Activated gamma-delta T cell treated with Interleukin-2 at 50 U/mL for 16 hours (primary cell): Measurements from ENCODE around the gene PCSK1.

Experiments used
- DNase-seq: peaks from one replicate; pipeline ENCODE4 v3.0.0-alpha.2; 2020

Gene PCSK1

GRCh38 chr5:96433066-96433447 lies at the start of gene PCSK1:
Gene PCSK1 (minus strand): TSS chr5:96433248. CDS start chr5:96433042, 206 bp downstream.
- DNase-seq = no peak

DNA sequence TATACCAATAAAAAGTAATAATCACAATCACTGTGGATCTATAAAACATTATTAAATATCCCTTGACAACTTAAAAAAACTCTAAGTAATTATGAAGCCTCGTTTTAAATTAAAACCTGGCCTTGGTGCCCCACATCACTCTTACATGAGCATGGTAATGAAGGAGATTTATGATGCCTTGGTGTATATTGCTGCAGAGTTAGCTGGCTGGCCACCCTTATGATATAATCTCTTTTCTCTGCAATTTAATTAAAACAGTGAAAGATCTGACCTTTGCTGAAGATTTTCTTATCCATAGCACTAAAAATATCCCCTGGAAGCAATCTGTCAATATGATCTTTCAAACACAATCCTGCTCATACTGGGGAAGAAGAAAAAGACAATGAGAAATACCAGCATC lies 48.8 kb upstream of the PCSK1 start:
- DNase-seq = no peak

- no peak for DNase-seq
These were observed 48.1 kb upstream of the PCSK1 start for GRCh38 chr5:96481009-96481786.

GRCh38 chr5:96478983-96479382 lies 45.9 kb upstream of the PCSK1 start:
- no peak for DNase-seq

DNA sequence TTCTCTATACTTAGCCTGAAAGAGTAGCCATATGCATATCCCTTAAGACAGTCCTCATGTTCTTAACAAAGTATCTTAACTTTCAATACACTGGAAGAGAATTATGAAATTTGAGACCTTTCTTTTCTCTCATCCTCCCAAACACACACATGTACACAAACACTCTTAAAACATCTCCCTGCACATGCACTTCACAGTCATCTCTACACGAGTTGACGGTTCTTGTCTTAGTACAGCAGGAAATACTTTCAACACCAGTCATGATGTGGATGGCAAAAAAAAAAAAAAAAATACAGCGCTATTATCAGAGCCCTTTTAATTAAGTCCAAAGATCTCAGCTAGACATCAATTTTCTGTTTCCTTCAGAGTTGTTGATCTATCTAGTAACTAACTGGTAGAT lies 43.6 kb upstream of the PCSK1 start:
- no peak for DNase-seq

DNA sequence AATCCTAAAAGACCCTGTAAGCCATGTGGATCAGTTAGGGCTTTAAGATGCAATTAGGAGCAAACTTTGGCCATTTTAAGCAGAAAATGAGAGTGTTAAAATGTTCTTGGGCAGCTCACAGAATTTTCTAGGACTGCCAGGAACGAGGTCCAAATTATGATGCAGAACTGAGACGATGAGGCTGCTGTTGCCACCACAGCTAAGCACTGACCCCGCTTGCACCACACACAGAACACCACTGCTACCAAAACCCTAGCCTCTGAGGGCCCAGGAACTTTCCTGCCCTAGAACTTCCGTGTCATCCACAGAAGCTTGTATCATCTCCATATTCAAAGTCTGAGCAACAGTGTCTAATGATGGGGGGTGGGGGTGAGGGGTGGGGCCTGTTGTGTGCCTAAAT lies 41.0 kb upstream of the PCSK1 start:
- DNase-seq = no peak

DNA sequence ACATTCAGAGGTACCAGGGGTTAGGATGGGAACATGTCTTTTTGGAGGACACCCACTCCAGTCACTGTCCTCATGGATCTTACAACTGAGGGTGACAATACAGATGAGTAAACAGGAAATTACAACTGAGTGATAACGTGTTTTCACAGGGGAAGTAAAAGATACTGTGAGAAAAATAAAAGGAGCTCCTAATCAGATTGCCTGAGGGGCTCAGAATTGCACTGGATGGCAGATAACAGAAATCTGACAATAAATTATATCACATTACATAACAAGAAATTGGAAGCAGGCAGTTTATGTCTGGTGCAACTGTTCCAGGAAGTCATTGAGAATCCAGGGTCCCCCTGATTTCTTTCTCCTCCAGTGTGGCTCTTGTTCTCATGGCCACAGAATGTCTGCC lies 40.1 kb upstream of the PCSK1 start:
- no peak for DNase-seq

- no peak for DNase-seq
These were observed 37.7 kb upstream of the PCSK1 start for GRCh38 chr5:96470785-96471184.

DNA sequence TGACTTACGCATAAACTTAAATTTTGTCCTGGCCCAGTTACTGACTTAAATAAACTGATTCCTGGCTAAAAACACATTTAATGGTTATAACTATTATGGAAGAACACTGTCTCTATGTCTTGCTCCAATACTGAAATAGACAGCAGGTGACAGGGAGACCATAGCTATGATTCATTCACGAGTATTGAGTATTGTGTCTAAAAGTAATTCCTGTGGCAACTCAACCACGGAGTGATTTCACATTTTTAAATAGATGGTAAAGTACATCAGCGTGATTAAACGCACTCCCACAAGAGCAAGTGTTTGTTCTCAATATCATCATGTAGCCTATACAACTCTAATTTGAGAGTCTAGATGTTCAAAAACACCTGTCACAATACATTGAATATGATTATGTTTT lies 35.9 kb upstream of the PCSK1 start:
- no peak for DNase-seq

DNA sequence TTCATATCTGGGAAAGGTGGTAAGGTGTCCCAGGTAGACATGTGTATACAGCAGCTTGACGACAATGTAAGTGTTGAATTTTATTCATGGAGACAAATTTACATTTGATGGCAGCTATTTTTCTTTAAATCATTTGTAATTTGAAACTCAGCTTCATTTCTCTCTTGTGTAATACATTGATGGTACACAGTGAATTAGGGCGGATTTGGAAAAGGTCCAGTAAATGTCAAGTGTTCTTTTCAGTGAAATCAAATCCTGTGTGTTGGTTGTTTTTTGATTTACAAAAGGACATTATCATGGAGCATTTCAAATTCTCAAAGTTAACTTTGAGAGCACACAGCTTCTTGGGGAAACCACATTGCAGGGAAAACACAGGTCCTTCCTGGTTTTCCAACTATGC lies 30.0 kb upstream of the PCSK1 start:
- no peak for DNase-seq

GRCh38 chr5:96459313-96460121 lies 26.5 kb upstream of the PCSK1 start:
- no peak for DNase-seq

- DNase-seq = no peak
These were observed 25.1 kb upstream of the PCSK1 start for GRCh38 chr5:96458176-96458575.

DNA sequence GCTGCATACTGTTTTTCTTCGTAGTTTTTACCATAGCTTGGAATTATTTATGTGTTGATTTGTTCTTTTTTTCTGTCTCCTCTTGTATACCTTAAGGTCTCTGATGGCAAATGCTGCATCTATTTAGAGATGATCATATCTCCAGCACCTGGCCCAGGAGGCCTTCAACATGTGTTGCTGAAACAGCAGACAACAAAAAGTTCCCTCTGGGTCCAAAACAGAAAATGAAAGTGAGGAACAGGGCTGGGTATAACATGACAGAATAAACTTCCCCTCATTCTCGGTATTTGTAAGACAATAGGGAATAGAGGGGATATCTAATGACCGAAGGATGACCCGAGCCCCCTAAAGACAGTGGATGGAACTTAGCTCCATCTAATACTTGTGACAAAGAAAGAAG lies 22.7 kb upstream of the PCSK1 start:
- no peak for DNase-seq

DNA sequence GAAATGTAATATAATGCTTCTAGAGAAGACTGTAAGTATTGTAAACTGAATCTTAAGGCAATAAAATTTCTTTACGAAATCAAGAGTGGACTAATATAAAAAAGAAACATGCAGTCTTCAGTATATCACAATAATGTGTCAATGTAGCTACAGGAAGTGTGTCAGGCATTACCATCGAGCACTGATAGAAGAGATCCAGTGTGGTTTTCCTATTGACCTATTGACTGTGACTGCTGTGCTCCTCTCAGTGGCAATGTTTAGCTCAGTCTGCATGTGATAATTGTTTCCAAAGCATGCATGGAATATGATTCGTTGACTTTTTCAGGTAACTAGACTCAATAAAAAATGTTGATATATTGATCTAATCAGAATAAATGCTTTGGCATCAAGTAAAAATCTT lies 20.3 kb upstream of the PCSK1 start:
- DNase-seq = no peak

DNA sequence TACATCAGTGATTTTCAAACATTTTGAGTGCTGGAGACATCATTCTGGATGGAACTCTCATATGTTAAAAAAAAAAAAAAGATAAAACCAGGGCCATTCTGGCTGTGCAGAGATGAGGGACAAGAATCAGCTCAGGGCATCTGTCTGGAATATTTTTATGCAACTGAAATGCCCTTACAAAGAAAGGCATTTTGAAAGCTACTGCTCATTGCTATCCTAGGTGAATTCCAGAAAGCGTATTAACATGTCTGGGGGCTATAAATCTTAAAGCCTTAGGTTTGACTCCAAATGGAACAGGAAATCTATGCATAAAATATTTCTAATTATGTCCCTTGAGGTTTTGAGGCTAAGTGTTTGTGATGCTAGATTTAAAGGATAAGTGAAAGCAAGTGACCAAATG lies 14.9 kb upstream of the PCSK1 start:
- DNase-seq = no peak

- no peak for DNase-seq
These were observed 7.1 kb upstream of the PCSK1 start for GRCh38 chr5:96440185-96440538.

DNA sequence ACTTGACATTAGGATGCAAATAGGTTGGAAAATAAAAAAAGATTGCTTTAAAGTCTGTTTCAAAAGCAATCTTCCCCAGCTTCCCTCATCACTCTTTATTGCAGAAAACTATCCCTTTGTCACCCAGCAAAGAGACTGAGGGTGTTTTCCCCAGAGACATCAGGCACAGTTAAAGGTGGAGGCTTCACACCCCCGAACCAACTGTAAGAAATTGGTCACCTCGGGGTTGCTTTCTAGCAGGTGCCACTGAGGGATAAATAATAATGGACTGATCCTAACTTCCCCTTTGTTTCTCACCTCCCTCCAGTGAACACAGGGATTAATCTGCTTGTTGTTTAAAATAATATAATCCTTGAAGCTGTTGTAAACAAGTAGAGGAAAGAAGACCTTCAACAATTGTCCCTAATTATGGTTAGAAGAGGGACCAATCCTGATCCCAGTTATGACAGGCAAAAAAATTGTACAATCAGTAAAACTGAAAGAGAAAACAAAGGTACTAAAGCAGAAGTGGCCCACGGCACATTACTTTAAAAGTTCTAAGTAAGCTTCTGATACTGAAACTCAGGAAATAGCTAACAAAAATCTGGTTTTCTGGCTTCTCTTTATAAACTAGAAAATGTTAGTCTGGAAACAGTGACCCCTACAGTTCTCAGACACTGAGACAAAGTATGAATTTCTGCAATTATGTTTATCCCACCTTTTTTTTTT lies 6.6 kb upstream of the PCSK1 start:
- no peak for DNase-seq

DNA sequence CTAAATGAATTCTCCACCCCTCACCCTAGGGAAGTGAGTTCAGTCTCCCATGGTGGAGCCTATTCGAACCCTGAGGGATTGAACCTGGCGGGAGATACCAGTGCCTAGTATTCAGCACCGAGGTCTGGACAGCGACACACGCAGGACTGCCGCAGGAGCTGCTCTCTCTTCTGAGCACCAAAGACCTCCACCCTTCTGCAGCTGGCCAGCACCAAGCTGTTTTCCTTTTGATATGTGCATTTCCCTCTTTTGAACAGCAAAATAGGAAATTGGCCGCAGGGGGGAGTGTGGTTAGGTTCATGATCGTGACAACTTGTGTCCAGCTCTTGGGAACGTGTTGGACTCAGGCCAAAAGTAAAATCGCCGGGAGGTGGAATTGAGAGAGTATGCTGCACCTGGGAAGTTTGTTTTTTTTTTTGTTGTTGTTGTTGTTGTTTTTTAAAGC lies 1.2 kb upstream of the PCSK1 start:
- DNase-seq = peak; percentile 12

DNA sequence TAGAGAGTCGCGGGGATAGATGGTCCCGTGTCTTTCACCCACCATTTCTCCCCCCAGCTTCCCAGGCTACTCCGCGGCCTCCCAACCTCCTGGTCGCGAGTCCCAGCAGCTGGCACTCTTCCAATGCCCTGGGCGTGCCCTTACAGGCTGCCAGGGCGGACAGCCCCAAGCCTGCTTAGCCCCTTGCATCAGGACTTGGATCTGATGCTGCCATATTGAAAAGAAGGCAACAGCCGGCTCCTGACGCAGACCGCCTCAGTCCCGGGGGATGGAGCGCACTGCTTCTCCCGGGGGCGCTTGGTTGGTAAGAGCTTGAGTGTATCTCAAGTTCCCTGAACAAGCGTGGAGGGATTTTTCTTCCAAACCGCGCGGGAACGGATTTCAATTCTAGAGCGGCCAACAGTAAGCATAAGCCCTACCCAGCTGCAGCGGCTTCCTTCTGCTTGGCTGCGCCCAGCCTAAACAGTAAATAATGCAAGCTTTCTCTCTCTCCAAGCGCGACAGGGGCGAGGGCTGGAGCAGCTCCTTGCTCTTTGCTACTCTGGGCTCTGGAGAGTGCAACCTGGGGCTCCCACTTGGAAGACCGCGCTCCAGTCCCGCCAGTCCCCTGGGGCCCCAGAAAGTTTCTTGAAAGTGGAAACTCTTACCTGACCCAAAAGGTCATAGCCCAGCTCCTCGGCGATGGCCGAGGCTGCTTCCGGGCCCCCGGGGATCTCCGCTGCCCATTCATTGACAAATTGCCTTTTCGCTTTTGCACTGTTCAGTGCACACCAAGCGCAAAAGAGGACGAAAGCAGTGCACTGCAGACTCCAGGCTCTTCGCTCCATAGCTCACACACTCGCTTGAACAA lies 607 bp downstream of the PCSK1 start:
- no peak for DNase-seq

- DNase-seq = no peak
These were observed 1.5 kb downstream of the PCSK1 start for GRCh38 chr5:96431376-96432187.

DNA sequence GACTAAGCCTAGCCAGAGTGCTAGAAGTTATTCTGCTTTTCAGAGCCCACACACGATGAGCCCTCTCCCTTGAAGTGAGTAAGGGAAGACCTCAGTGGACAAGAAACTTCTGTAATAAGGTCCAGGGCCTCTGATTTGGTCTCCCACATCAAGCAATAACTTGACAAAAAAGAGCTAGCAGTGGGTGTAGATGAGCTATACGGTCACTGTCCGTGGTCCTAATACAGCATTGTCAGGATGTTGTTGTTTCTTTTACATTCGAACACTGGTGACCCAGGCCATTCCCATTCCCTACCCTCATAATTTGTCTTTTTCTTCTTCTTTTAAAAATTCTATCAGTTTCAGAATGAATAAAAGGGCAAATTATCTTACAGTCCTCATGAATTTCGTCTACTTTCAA lies 5.2 kb downstream of the PCSK1 start:
- DNase-seq = no peak

GRCh38 chr5:96426831-96427230 lies 6.2 kb downstream of the PCSK1 start:
- no peak for DNase-seq
